RWPE1 (cell line): ENCODE data around the gene GPR171.

Experiments used
- CTCF ChIA-PET: fragments of 350-600 bp; sonication (Branson Sonifier 250); formaldehyde crosslinking; extraction: SDS; loops from one replicate; lab custom pipeline; 2021; lab: Yijun Ruan, JAX
- POLR2A ChIA-PET: fragments of 400-600 bp; formaldehyde crosslinking; extraction: SDS; loops from one replicate; lab custom pipeline; 2020; ENCODE audit warnings: antibody characterized with exemption; ENCODE audit not compliant: low non-redundant PET; lab: Yijun Ruan, JAX
- DNase-seq: peaks from one replicate; pipeline ENCODE4 v3.0.0; 2012; ENCODE audit warnings: low spot score
- H3K27ac ChIP-seq: fragments of 450-650 bp; 2 replicates; pipeline ENCODE4 v1.5.1; 2017
- CTCF ChIP-seq: fragments of 450-650 bp; conservative IDR thresholded peaks from 2 replicates; pipeline ENCODE4 v1.5.1; 2017; ENCODE audit warnings: low read depth, mild to moderate bottlenecking

The GPR171 gene

DNA sequence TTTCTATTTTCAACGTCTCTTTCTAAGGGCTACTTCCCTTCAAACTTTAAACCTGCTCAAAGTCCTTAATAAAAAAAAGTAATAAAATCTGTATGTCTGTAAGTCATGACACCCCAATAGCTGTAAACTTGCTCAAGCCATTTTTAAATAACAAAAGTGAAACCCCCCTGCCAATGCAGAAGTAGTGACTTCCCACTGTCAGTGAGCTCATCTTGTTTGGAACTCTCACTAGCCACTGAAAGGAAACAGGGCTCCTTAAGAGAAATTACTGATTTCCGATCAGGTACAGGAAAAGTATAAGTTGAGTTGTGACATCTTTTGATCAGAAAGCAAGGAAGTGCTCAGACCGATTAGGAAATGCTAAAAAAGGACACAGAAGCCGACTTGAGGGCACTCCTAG, 27.6 kb upstream of the GPR171 start:
- POLR2A ChIA-PET: no interaction called here
- TF ChIP-seq CTCF: no peak

DNA sequence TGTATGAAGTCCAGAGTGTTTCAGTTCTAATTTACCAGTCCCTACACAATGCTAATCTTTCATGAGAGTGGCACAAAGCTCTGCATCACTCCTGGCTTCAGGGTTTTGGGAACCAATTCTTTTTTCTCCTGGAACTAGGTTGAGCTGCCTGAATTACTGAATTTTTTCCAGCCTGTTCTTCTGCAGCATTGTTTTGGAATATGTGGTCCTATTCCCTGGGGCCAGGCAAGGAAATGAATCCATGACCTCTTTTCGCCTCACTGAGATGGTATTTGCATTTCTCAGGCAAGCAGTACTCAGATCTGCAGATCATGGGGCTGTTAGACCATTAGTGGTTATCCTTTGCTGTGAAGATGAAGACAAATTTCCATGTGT, 25.6 kb upstream of the GPR171 start:
- no peak for DNase-seq
- no peak overlapping the region for H3K27ac ChIP-seq
- no peak for TF ChIP-seq CTCF
- CTCF ChIA-PET: interaction anchor here (0.6 to 2.2 kb wide), 10 partner anchors 9 to 437 kb away, joined by 3 to 10 read pairs (median 4); no protein-coding TSS in a partner anchor
- POLR2A ChIA-PET: no interaction called here

More for the DNA sequence above, 27.6 kb upstream of the GPR171 start:
- CTCF ChIA-PET: interaction anchor here (0.7 kb wide), 2 partner anchors 23 to 68 kb away, joined by 3 read pairs; no protein-coding TSS in a partner anchor
- no peak for DNase-seq
- no peak overlapping the region for H3K27ac ChIP-seq

DNA sequence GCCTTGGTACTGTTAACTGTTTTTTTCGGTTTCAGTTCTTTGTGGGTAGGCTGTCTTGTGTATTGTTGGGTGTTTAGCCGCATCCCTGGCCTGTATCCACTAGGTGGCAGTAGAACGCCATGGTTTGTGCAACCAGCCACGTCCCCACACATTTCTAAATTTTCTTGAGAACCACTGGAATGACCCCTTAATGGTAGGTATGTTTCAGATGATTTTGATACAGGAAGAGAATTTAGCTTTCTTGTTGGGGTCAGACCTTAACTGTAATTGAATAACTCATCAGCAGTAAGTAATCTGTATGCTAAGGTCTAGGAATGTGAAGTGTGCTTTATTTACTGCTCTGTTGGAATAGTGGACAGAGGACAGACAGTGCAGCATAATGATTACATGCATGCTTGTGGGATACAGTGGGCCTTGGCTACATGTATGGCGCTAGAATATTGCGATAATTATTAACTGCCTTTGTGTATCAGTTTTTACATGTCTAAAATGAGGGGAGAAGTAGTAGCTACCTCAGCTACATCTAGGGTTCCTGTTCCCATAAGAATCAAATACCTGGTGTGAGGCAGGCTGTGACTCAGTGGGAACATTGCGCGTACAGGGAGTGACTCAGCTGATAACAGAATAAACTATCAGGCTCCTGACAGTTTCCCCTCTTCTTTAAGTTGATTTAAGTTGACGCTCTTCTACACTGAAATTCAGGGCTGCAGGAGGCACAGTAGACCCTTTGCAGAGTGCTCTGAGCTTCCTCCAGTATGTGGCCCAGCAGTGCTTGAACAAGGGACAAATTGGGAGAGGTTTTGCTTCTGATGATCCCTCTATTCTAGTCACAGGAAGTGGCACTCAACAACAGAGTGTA, 25.0 kb upstream of the GPR171 start:
- POLR2A ChIA-PET: no interaction called here

GRCh38 chr3:151227266-151227806, 24.3 kb upstream of the GPR171 start:
- DNase-seq: no peak
- CTCF ChIA-PET: interaction anchor here (0.6 to 2.2 kb wide), 6 partner anchors 8 to 546 kb away, joined by 3 to 10 read pairs (median 3); no protein-coding TSS in a partner anchor
- POLR2A ChIA-PET: no interaction called here
- no peak overlapping the region for H3K27ac ChIP-seq
- TF ChIP-seq CTCF: no peak

More for the DNA sequence above, 25.0 kb upstream of the GPR171 start:
- CTCF ChIA-PET: interaction anchor here (0.6 to 2.2 kb wide), 13 partner anchors 8 to 545 kb away, joined by 3 to 10 read pairs (median 3); no protein-coding TSS in a partner anchor
- DNase-seq: peak; percentile 78
- H3K27ac ChIP-seq: no peak overlapping the region
- TF ChIP-seq CTCF: peak; percentile 87

DNA sequence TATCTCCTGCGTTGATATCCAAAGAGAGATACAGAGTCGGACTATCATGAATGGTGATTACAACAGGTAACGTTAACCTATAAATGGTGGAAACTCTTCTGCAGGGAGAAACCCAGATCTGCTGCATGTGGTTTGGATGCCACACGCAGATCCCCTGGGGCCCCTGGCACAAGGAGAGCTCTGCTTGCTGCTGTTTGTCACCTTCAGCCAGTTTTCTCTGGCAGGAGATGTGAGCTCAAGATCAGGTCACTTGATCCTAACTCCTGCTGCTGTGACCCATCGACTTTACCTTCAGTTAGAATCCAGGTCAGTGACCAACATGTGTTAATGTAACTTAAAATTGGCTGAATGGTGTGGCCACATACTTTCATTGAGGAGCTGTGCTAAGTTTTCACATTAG, 23.8 kb upstream of the GPR171 start:
- ChIA-PET CTCF (interaction anchor here (0.6 to 2.2 kb wide), 2 partner anchors 7 to 51 kb away, joined by 3 to 10 read pairs; no protein-coding TSS in a partner anchor), POLR2A (no interaction called here)
- no peak overlapping the region for H3K27ac ChIP-seq
- no peak for DNase-seq
- TF ChIP-seq CTCF: no peak

- DNase-seq: peak; percentile 75
- CTCF ChIA-PET: interaction anchor here (0.7 kb wide), 1 partner anchor 1323 kb away, joined by 3 read pairs; no protein-coding TSS in a partner anchor
- H3K27ac ChIP-seq: no peak overlapping the region
- no peak for TF ChIP-seq CTCF
- POLR2A ChIA-PET: no interaction called here
Observed at GRCh38 chr3:151226088-151226563, 23.1 kb upstream of the GPR171 start.
